ENCODE results near the gene CORO7.

Gene CORO7

GRCh38 chr16:4360538-4361021 is 55.8 kb downstream of the CORO7 start:
- H3K27ac ChIP-seq, result no peak overlapping the region
- TF ChIP-seq ZFX (IDR thresholded peaks at IDR 0.05) (no peak), CTCF (conservative IDR thresholded peaks at IDR 0.05) (no peak)

- TF ChIP-seq CTCF (conservative IDR thresholded peaks at IDR 0.05) (no peak), ZFX (IDR thresholded peaks at IDR 0.05) (no peak)
- H3K27ac ChIP-seq, result no peak overlapping the region
Measured at GRCh38 chr16:4359914-4360313, 56.5 kb downstream of the CORO7 start.

GRCh38 chr16:4358831-4359561 is 57.4 kb downstream of the CORO7 start:
- H3K27ac ChIP-seq, result no peak overlapping the region
- TF ChIP-seq CTCF (conservative IDR thresholded peaks at IDR 0.05), result peak; percentile 96
- no peak for TF ChIP-seq ZFX (IDR thresholded peaks at IDR 0.05)

GRCh38 chr16:4358236-4358635 is 58.2 kb downstream of the CORO7 start:
- H3K27ac ChIP-seq, result no peak overlapping the region
- TF ChIP-seq CTCF (conservative IDR thresholded peaks at IDR 0.05), result no peak
- TF ChIP-seq ZFX (IDR thresholded peaks at IDR 0.05), result no peak

GRCh38 chr16:4356820-4357219 is 59.6 kb downstream of the CORO7 start:
- TF ChIP-seq CTCF (conservative IDR thresholded peaks at IDR 0.05) (no peak), ZFX (IDR thresholded peaks at IDR 0.05) (no peak)
- H3K27ac ChIP-seq, result no peak overlapping the region

- TF ChIP-seq CTCF (conservative IDR thresholded peaks at IDR 0.05) (no peak), ZFX (IDR thresholded peaks at IDR 0.05) (no peak)
- peak overlapping the region; percentile 2; the same call in 1 of the 2 replicates for H3K27ac ChIP-seq
Measured at GRCh38 chr16:4354512-4355409, 61.6 kb downstream of the CORO7 start.

GRCh38 chr16:4353675-4354074 is 62.7 kb downstream of the CORO7 start:
- TF ChIP-seq ZFX (IDR thresholded peaks at IDR 0.05) (no peak), CTCF (conservative IDR thresholded peaks at IDR 0.05) (no peak)
- peak overlapping the region; percentile 2; the same call in 1 of the 2 replicates for H3K27ac ChIP-seq
